ENCODE results near the gene PXDN. TPM values are rescaled to one million over a fixed set of nuclear protein-coding genes. Genes with fewer than 3 reads are reported as not detected.
"Not testable (repeated sequence)": the region's sequence is repeated elsewhere in the genome, so short reads cannot be mapped to it uniquely, and the experiment has no call there.

PXDN gene
- total RNA-seq, 1 donor = 137 TPM

GRCh38 chr2:1705557-1706076, 38.7 kb downstream of the PXDN start:
- DNase-seq (ENCODE audit: low read depth) = no peak
- no peak overlapping the region for H3K4me3 ChIP-seq (ENCODE audit: low read depth, low read length)
- no peak for TF ChIP-seq CTCF (IDR thresholded peaks at IDR 0.05; ENCODE audit: insufficient read depth, low read length)

GRCh38 chr2:1704631-1705556, 39.4 kb downstream of the PXDN start:
- TF ChIP-seq CTCF (IDR thresholded peaks at IDR 0.05; ENCODE audit: insufficient read depth, low read length) = no peak
- DNase-seq (ENCODE audit: low read depth) = no peak
- H3K4me3 ChIP-seq (ENCODE audit: low read depth, low read length) = no peak overlapping the region

GRCh38 chr2:1702186-1702565, 42.1 kb downstream of the PXDN start:
- no peak for DNase-seq (ENCODE audit: low read depth)
- no peak overlapping the region for H3K4me3 ChIP-seq (ENCODE audit: low read depth, low read length)
- TF ChIP-seq CTCF (IDR thresholded peaks at IDR 0.05; ENCODE audit: insufficient read depth, low read length) = no peak

GRCh38 chr2:1701556-1702185, 42.6 kb downstream of the PXDN start:
- TF ChIP-seq CTCF (IDR thresholded peaks at IDR 0.05; ENCODE audit: insufficient read depth, low read length) = no peak
- H3K4me3 ChIP-seq (ENCODE audit: low read depth, low read length) = no peak overlapping the region
- DNase-seq (ENCODE audit: low read depth) = no peak

GRCh38 chr2:1701020-1701419, 43.3 kb downstream of the PXDN start:
- DNase-seq (ENCODE audit: low read depth) = no peak
- no peak overlapping the region for H3K4me3 ChIP-seq (ENCODE audit: low read depth, low read length)
- TF ChIP-seq CTCF (IDR thresholded peaks at IDR 0.05; ENCODE audit: insufficient read depth, low read length) = no peak

GRCh38 chr2:1700427-1700826, 43.9 kb downstream of the PXDN start:
- H3K4me3 ChIP-seq (ENCODE audit: low read depth, low read length); DNase-seq (ENCODE audit: low read depth): not testable (repeated sequence)

All from fibroblast of the aortic adventitia (primary cell).